ENCODE data around the gene FOXL3.

FOXL3 gene

DNA sequence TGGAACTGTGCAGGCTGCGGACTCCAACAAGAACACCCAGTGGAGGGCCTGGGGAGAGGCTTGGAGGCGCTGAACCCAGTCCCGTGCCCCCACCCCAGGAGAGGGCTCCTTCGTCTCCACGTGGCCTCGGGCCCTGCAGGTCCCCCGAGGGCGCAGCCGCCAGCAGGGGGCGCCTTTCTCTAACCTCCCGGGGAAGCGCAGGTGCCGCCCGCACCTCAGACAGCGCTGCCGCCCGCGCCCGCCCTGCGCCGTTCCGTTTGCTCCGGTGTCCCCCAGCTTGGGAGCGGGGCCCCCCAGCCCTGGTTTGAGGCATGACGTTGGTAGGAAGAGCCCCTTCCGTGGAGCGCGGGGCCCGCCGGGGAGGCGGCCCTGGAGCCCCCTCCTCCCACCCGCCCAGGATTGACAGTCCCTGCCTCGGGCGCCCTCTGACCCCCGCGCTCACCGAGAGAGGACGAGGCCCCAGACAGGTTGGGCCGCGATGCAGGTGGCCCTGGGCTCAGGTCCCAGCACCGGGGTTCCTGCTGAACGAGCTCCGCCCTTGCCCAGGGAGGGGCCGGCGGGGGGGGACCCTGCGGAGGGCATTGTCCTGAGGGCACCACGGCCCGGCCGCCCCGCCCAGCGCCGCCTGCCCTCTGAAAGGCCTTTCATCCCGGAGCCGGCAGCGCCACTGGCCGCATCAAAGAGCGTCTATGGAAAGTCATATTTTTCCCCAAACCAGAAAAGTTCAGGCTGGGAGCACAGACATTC is 42.8 kb downstream of the FOXL3 start (continued):
- no peak for TF ChIP-seq ZNF843 (tag by site-specific recombination; IDR thresholded peaks at IDR 0.05)
- TF ChIP-seq ZNF302 (tag by site-specific recombination; IDR thresholded peaks at IDR 0.05; ENCODE audit: low read depth), result no peak
- no peak for TF ChIP-seq HOXD13 (CRISPR knock-in tag; IDR thresholded peaks at IDR 0.05; ENCODE audit: borderline replicate concordance)
- no peak for TF ChIP-seq SP2 (tag by site-specific recombination; IDR thresholded peaks at IDR 0.05)
- TF ChIP-seq, protein P1, sequence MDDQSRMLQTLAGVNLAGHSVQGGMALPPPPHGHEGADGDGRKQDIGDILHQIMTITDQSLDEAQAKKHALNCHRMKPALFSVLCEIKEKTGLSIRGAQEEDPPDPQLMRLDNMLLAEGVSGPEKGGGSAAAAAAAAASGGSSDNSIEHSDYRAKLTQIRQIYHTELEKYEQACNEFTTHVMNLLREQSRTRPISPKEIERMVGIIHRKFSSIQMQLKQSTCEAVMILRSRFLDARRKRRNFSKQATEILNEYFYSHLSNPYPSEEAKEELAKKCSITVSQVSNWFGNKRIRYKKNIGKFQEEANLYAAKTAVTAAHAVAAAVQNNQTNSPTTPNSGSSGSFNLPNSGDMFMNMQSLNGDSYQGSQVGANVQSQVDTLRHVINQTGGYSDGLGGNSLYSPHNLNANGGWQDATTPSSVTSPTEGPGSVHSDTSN (CRISPR knock-in tag; IDR thresholded peaks at IDR 0.05), result 0 out of 2 replicates have a peak, but pooled peaks have one; percentile 58
- TF ChIP-seq, protein P2, sequence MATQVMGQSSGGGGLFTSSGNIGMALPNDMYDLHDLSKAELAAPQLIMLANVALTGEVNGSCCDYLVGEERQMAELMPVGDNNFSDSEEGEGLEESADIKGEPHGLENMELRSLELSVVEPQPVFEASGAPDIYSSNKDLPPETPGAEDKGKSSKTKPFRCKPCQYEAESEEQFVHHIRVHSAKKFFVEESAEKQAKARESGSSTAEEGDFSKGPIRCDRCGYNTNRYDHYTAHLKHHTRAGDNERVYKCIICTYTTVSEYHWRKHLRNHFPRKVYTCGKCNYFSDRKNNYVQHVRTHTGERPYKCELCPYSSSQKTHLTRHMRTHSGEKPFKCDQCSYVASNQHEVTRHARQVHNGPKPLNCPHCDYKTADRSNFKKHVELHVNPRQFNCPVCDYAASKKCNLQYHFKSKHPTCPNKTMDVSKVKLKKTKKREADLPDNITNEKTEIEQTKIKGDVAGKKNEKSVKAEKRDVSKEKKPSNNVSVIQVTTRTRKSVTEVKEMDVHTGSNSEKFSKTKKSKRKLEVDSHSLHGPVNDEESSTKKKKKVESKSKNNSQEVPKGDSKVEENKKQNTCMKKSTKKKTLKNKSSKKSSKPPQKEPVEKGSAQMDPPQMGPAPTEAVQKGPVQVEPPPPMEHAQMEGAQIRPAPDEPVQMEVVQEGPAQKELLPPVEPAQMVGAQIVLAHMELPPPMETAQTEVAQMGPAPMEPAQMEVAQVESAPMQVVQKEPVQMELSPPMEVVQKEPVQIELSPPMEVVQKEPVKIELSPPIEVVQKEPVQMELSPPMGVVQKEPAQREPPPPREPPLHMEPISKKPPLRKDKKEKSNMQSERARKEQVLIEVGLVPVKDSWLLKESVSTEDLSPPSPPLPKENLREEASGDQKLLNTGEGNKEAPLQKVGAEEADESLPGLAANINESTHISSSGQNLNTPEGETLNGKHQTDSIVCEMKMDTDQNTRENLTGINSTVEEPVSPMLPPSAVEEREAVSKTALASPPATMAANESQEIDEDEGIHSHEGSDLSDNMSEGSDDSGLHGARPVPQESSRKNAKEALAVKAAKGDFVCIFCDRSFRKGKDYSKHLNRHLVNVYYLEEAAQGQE (tag by site-specific recombination; IDR thresholded peaks at IDR 0.05), result 0 out of 2 replicates have a peak, but pooled peaks have one; percentile 26
- TF ChIP-seq ZNF610 (tag by site-specific recombination; IDR thresholded peaks at IDR 0.05; ENCODE audit: borderline replicate concordance), result no peak
- TF ChIP-seq ZXDB (tag by site-specific recombination; IDR thresholded peaks at IDR 0.05), result no peak
- no peak for TF ChIP-seq ZNF621 (tag by site-specific recombination; IDR thresholded peaks at IDR 0.05)
- TF ChIP-seq, protein P3, sequence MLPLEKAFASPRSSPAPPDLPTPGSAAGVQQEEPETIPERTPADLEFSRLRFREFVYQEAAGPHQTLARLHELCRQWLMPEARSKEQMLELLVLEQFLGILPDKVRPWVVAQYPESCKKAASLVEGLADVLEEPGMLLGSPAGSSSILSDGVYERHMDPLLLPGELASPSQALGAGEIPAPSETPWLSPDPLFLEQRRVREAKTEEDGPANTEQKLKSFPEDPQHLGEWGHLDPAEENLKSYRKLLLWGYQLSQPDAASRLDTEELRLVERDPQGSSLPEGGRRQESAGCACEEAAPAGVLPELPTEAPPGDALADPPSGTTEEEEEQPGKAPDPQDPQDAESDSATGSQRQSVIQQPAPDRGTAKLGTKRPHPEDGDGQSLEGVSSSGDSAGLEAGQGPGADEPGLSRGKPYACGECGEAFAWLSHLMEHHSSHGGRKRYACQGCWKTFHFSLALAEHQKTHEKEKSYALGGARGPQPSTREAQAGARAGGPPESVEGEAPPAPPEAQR (tag by site-specific recombination; IDR thresholded peaks at IDR 0.05), result no peak
- no peak for TF ChIP-seq ZNF473 (tag by site-specific recombination; IDR thresholded peaks at IDR 0.05)
- TF ChIP-seq HOXC10 (CRISPR knock-in tag; IDR thresholded peaks at IDR 0.05), result no peak
- no peak for TF ChIP-seq ZNF521 (tag by site-specific recombination; IDR thresholded peaks at IDR 0.05)
- peak; percentile 25; the same call in 1 of the 2 replicates for TF ChIP-seq ZNF394 (tag by site-specific recombination; IDR thresholded peaks at IDR 0.05; ENCODE audit: borderline replicate concordance)
- TF ChIP-seq ZNF37A (tag by site-specific recombination; IDR thresholded peaks at IDR 0.05), result no peak
- TF ChIP-seq ZNF311 (tag by site-specific recombination; IDR thresholded peaks at IDR 0.05; ENCODE audit: borderline replicate concordance), result no peak
- TF ChIP-seq ZNF132 (tag by site-specific recombination; IDR thresholded peaks at IDR 0.05; ENCODE audit: borderline replicate concordance), result no peak
- no peak for TF ChIP-seq WT1 (tag by site-specific recombination; IDR thresholded peaks at IDR 0.05)
- no peak for TF ChIP-seq ZNF544 (tag by site-specific recombination; IDR thresholded peaks at IDR 0.05)
- no peak for TF ChIP-seq ZNF426 (tag by site-specific recombination; IDR thresholded peaks at IDR 0.05)
- no peak for TF ChIP-seq ZNF146 (tag by site-specific recombination; IDR thresholded peaks at IDR 0.05)
- 0 out of 2 replicates have a peak, but pooled peaks have one; percentile 21 for TF ChIP-seq ZFP69B (tag by site-specific recombination; IDR thresholded peaks at IDR 0.05)
- TF ChIP-seq, protein P4, sequence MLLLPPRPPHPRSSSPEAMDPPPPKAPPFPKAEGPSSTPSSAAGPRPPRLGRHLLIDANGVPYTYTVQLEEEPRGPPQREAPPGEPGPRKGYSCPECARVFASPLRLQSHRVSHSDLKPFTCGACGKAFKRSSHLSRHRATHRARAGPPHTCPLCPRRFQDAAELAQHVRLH (tag by site-specific recombination; IDR thresholded peaks at IDR 0.05), result 0 out of 2 replicates have a peak, but pooled peaks have one; percentile 17
- TF ChIP-seq ZNF596 (tag by site-specific recombination; IDR thresholded peaks at IDR 0.05), result no peak; the same call in 1 of the 2 replicates
- no peak for TF ChIP-seq TCF7L2 (IDR thresholded peaks at IDR 0.05; ENCODE audit: borderline replicate concordance, low read depth, low read length)
- TF ChIP-seq, protein P5, sequence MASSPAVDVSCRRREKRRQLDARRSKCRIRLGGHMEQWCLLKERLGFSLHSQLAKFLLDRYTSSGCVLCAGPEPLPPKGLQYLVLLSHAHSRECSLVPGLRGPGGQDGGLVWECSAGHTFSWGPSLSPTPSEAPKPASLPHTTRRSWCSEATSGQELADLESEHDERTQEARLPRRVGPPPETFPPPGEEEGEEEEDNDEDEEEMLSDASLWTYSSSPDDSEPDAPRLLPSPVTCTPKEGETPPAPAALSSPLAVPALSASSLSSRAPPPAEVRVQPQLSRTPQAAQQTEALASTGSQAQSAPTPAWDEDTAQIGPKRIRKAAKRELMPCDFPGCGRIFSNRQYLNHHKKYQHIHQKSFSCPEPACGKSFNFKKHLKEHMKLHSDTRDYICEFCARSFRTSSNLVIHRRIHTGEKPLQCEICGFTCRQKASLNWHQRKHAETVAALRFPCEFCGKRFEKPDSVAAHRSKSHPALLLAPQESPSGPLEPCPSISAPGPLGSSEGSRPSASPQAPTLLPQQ (tag by site-specific recombination; IDR thresholded peaks at IDR 0.05), result peak; percentile 48
- TF ChIP-seq ZNF174 (tag by site-specific recombination; IDR thresholded peaks at IDR 0.05), result no peak
- TF ChIP-seq, protein P6, sequence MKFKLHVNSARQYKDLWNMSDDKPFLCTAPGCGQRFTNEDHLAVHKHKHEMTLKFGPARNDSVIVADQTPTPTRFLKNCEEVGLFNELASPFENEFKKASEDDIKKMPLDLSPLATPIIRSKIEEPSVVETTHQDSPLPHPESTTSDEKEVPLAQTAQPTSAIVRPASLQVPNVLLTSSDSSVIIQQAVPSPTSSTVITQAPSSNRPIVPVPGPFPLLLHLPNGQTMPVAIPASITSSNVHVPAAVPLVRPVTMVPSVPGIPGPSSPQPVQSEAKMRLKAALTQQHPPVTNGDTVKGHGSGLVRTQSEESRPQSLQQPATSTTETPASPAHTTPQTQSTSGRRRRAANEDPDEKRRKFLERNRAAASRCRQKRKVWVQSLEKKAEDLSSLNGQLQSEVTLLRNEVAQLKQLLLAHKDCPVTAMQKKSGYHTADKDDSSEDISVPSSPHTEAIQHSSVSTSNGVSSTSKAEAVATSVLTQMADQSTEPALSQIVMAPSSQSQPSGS (tag by site-specific recombination; IDR thresholded peaks at IDR 0.05; ENCODE audit: low read depth), result no peak
- TF ChIP-seq ZNF354C (tag by site-specific recombination; IDR thresholded peaks at IDR 0.05; ENCODE audit: borderline replicate concordance, low read depth), result no peak
